Measurements from ENCODE around the gene CALML4.

- no peak for TF ChIP-seq CTCF (conservative IDR thresholded peaks at IDR 0.05; ENCODE audit: low read depth in 2 of 2)
- TF ChIP-seq, protein P1, sequence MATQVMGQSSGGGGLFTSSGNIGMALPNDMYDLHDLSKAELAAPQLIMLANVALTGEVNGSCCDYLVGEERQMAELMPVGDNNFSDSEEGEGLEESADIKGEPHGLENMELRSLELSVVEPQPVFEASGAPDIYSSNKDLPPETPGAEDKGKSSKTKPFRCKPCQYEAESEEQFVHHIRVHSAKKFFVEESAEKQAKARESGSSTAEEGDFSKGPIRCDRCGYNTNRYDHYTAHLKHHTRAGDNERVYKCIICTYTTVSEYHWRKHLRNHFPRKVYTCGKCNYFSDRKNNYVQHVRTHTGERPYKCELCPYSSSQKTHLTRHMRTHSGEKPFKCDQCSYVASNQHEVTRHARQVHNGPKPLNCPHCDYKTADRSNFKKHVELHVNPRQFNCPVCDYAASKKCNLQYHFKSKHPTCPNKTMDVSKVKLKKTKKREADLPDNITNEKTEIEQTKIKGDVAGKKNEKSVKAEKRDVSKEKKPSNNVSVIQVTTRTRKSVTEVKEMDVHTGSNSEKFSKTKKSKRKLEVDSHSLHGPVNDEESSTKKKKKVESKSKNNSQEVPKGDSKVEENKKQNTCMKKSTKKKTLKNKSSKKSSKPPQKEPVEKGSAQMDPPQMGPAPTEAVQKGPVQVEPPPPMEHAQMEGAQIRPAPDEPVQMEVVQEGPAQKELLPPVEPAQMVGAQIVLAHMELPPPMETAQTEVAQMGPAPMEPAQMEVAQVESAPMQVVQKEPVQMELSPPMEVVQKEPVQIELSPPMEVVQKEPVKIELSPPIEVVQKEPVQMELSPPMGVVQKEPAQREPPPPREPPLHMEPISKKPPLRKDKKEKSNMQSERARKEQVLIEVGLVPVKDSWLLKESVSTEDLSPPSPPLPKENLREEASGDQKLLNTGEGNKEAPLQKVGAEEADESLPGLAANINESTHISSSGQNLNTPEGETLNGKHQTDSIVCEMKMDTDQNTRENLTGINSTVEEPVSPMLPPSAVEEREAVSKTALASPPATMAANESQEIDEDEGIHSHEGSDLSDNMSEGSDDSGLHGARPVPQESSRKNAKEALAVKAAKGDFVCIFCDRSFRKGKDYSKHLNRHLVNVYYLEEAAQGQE (IDR thresholded peaks at IDR 0.05; ENCODE audit: unreplicated experiment): no peak
Observed at GRCh38 chr15:68218847-68219798, 14.0 kb upstream of the CALML4 start.
